GM12892 (cell line): ENCODE data around the gene METAP1D.

Experiments
- POLR2A ChIP-seq: IDR thresholded peaks from 2 replicates; pipeline ENCODE4 v1.6.1; 2011; ENCODE audit warnings: low read depth, low read length, control low read depth
- POLR2AphosphoS5 ChIP-seq: IDR thresholded peaks from 2 replicates; pipeline ENCODE4 v1.6.1; 2011; ENCODE audit warnings: low read depth, low read length, control low read depth
- TAF1 ChIP-seq: IDR thresholded peaks from 2 replicates; pipeline ENCODE4 v1.6.1; 2011; ENCODE audit warnings: low read depth, mild to moderate bottlenecking, control low read depth, low read length, borderline replicate concordance

DNA sequence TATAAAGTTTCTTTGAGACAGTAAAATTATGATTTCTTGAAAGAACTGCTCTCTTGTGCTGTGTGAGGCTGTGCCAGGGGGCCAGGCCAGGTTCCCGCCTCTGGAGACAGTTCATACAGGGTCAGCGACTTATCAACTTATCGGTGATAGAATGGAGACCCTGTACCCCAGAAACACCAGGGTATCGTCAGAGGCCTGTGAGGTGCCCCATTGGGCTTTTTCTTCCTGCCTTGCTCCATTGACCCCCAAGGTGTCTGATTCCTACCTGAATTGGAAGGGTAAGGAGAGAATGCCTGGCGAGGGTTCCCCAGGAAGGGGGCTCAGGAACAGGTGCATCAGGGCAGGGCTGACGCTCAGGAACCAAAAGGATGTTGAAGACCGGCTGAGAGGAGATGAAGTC lies 89.9 kb downstream of the METAP1D start:
- TF ChIP-seq POLR2A (no peak), TAF1 (no peak), POLR2AphosphoS5 (no peak)
